IMR-90 (cell line): ENCODE results near the gene KIAA0825. TPM values are rescaled to one million over a fixed set of nuclear protein-coding genes. Genes with fewer than 3 reads are reported as not detected.

Experiments used
- ATAC-seq: fragments of 200-7000 bp; cut with Tn5 transposase; 2 replicates; pipeline ENCODE4 v1.9.1; 2020; ENCODE audit warnings: low read depth, mild to moderate bottlenecking, moderate library complexity
- BruUV-seq: library from RNA; stranded (reverse); fragments of 400-500 nt; replicated peaks from 2 replicates; lab custom pipeline; 2021; lab: Mats Ljungman, UMichigan
- CTCF ChIA-PET: fragments of 300-600 bp; formaldehyde crosslinking; extraction: SDS; loops from one replicate; lab custom pipeline; 2021; ENCODE audit warnings: antibody characterized with exemption; lab: Yijun Ruan, JAX
- POLR2A ChIA-PET: fragments of 300-600 bp; sonication (Branson Sonifier 250); formaldehyde crosslinking; loops from one replicate; lab custom pipeline; 2022; ENCODE audit warnings: antibody characterized with exemption; ENCODE audit not compliant: unreplicated experiment; lab: Charles Lee
- DNase-seq: peaks from one replicate; pipeline ENCODE4 v3.0.0; 2013
- H2AFZ ChIP-seq: replicated peaks from 2 replicates; pipeline ENCODE3; 2013; ENCODE audit warnings: low read length, mild to moderate bottlenecking; ENCODE audit not compliant: poor library complexity
- H2AK5ac ChIP-seq: 2 replicates; pipeline ENCODE4 v1.6.1; 2013; ENCODE audit warnings: low read depth, low read length, inconsistent platforms
- H2AK9ac ChIP-seq: replicated peaks from 2 replicates; pipeline ENCODE3; 2013; ENCODE audit warnings: mild to moderate bottlenecking, low read depth, low read length, moderate library complexity; ENCODE audit not compliant: poor library complexity
- H2BK120ac ChIP-seq: 2 replicates; pipeline ENCODE4 v1.6.1; 2013; ENCODE audit warnings: low read depth, low read length, inconsistent platforms
- H2BK15ac ChIP-seq: 3 replicates; pipeline ENCODE4 v1.6.1; 2013; ENCODE audit warnings: low read depth, low read length, inconsistent platforms
- H2BK20ac ChIP-seq: 2 replicates; pipeline ENCODE4 v1.6.1; 2013; ENCODE audit warnings: low read depth, mild to moderate bottlenecking, inconsistent platforms, low read length, moderate library complexity
- H2BK5ac ChIP-seq: 2 replicates; pipeline ENCODE4 v1.6.1; 2013; ENCODE audit warnings: mild to moderate bottlenecking, low read depth, low read length, inconsistent platforms; ENCODE audit not compliant: poor library complexity, severe bottlenecking
- H3K14ac ChIP-seq: replicated peaks from 2 replicates; pipeline ENCODE4 v1.6.1; 2013; ENCODE audit warnings: low read depth, low read length, inconsistent platforms
- H3K18ac ChIP-seq: 2 replicates; pipeline ENCODE4 v1.6.1; 2013; ENCODE audit warnings: low read depth, low read length, control low read depth
- H3K23ac ChIP-seq: 2 replicates; pipeline ENCODE4 v1.6.1; 2013; ENCODE audit warnings: low read depth, low read length, inconsistent platforms
- H3K27ac ChIP-seq: 2 replicates; pipeline ENCODE4 v1.5.1; 2013; ENCODE audit warnings: mild to moderate bottlenecking, control low read depth, low read length; ENCODE audit not compliant: insufficient read depth
- H3K27me3 ChIP-seq: 2 replicates; pipeline ENCODE4 v1.6.1; 2013; ENCODE audit warnings: low read length; ENCODE audit not compliant: control insufficient read depth, insufficient read depth
- H3K36me3 ChIP-seq: 2 replicates; pipeline ENCODE4 v1.6.1; 2013; ENCODE audit warnings: low read length, mixed read lengths; ENCODE audit not compliant: control insufficient read depth, insufficient read depth
- H3K4ac ChIP-seq: 2 replicates; pipeline ENCODE4 v1.6.1; 2013; ENCODE audit warnings: low read depth, low read length, inconsistent platforms
- H3K4me1 ChIP-seq: 2 replicates; pipeline ENCODE4 v1.6.1; 2013; ENCODE audit warnings: low read length, mixed read lengths; ENCODE audit not compliant: control insufficient read depth, insufficient read depth
- H3K4me2 ChIP-seq: 2 replicates; pipeline ENCODE4 v1.6.1; 2013; ENCODE audit warnings: low read depth, mild to moderate bottlenecking, control low read depth, low read length, moderate library complexity
- H3K4me3 ChIP-seq: 2 replicates; pipeline ENCODE4 v1.5.1; 2013; ENCODE audit warnings: low read depth, mild to moderate bottlenecking, control low read depth, low read length, moderate library complexity; ENCODE audit not compliant: insufficient read depth
- H3K56ac ChIP-seq: 2 replicates; pipeline ENCODE4 v1.6.1; 2013; ENCODE audit warnings: low read length, inconsistent platforms; ENCODE audit not compliant: insufficient read depth; ENCODE audit errors: extremely low read depth
- H3K79me1 ChIP-seq, 2 experiments: 2 replicates each; pipeline ENCODE4 v1.6.1; 2013; ENCODE audit warnings: low read length in 2 of 2, inconsistent platforms in 1 of 2, low read depth in 1 of 2
- H3K9ac ChIP-seq: 2 replicates; pipeline ENCODE4 v1.6.1; 2013; ENCODE audit warnings: low read depth, low read length, control low read depth
- H3K9me1 ChIP-seq: 2 replicates; pipeline ENCODE4 v1.6.1; 2013; ENCODE audit warnings: low read length, inconsistent platforms; ENCODE audit not compliant: insufficient read depth
- H3K9me3 ChIP-seq: 2 replicates; pipeline ENCODE4 v1.6.1; 2013; ENCODE audit warnings: low read length; ENCODE audit not compliant: control insufficient read depth, insufficient read depth
- H4K20me1 ChIP-seq: 2 replicates; pipeline ENCODE4 v1.6.1; 2013; ENCODE audit warnings: low read length, inconsistent platforms; ENCODE audit not compliant: insufficient read depth
- H4K5ac ChIP-seq: 2 replicates; pipeline ENCODE4 v1.6.1; 2013; ENCODE audit warnings: mild to moderate bottlenecking, low read depth, low read length, control low read depth
- H4K8ac ChIP-seq, 2 experiments: 2 replicates each; pipeline ENCODE4 v1.6.1; 2013; ENCODE audit warnings: low read depth in 2 of 2, low read length in 2 of 2, control low read depth in 1 of 2, inconsistent platforms in 1 of 2
- H4K91ac ChIP-seq: 2 replicates; pipeline ENCODE4 v1.6.1; 2013; ENCODE audit warnings: low read depth, low read length, inconsistent platforms; ENCODE audit not compliant: insufficient read depth
- BHLHE40 ChIP-seq: fragments of 150-350 bp; IDR thresholded peaks from 2 replicates; pipeline ENCODE4 v1.6.1; 2016; ENCODE audit warnings: mild to moderate bottlenecking, low read depth, low read length
- MAFK ChIP-seq: IDR thresholded peaks from 2 replicates; pipeline ENCODE4 v1.6.1; 2012; ENCODE audit warnings: low read depth, low read length, improper control_type of control experiment
- MXI1 ChIP-seq: IDR thresholded peaks from 2 replicates; pipeline ENCODE4 v1.6.1; 2012; ENCODE audit warnings: low read depth, mild to moderate bottlenecking, low read length, moderate library complexity, borderline replicate concordance
- RAD21 ChIP-seq: IDR thresholded peaks from 2 replicates; pipeline ENCODE4 v1.6.1; 2012; ENCODE audit warnings: low read length, improper control_type of control experiment
- RCOR1 ChIP-seq: IDR thresholded peaks from 2 replicates; pipeline ENCODE4 v1.6.1; 2012; ENCODE audit warnings: mild to moderate bottlenecking, low read length, improper control_type of control experiment; ENCODE audit not compliant: insufficient replicate concordance
- RFX5 ChIP-seq: IDR thresholded peaks from 2 replicates; pipeline ENCODE4 v1.8.0; 2012; ENCODE audit warnings: low read depth, mild to moderate bottlenecking, low read length, moderate library complexity
- USF2 ChIP-seq: fragments of 150-350 bp; IDR thresholded peaks from 2 replicates; pipeline ENCODE4 v1.6.1; 2017; ENCODE audit warnings: mild to moderate bottlenecking, antibody characterized with exemption, low read length, low read depth
- dilution Hi-C: fragments of 300-500 bp; cut with HindIII; formaldehyde crosslinking; loops from one replicate; pipeline ENCODE4 v1.14.3; 2018; ENCODE audit warnings: low sequenced_read_pairs; ENCODE audit not compliant: unreplicated experiment
- in situ Hi-C: fragments of 300-500 bp; cut with MboI; formaldehyde crosslinking; loops from 3 replicates; pipeline ENCODE4 v1.14.3; 2019; ENCODE audit warnings: low sequenced_read_pairs, inconsistent platforms, mixed read lengths
- intact Hi-C: fragments of 100-400 bp; cut with micrococcal nuclease; formaldehyde crosslinking; loops from 2 replicates; pipeline ENCODE4 v1.10.0; 2022
- polyA plus RNA-seq, 3 experiments: library from polyadenylated mRNA; depleted of rRNA; stranded (reverse); fragments of >200 nt; gene quantifications; 2 replicates each; pipeline ENCODE4 v1.2.3, GENCODE V29; 2012; ENCODE audit warnings: low replicate concordance in 1 of 3
- total RNA-seq: library from RNA; depleted of rRNA; stranded (reverse); fragments of >200 nt; gene quantifications from 2 replicates; pipeline ENCODE4 v1.2.3, GENCODE V29; 2012
- TF ChIP-seq, protein P1 (sequence below): conservative IDR thresholded peaks from 2 replicates; pipeline ENCODE4 v1.5.1; 2012; ENCODE audit warnings: mild to moderate bottlenecking, low read depth, low read length, improper control_type of control experiment

Gene KIAA0825
- total and polyA plus RNA-seq, 2 of the 4 experiments (the other 2 are of a cell fraction): 0.46 to 1.8 TPM

DNA sequence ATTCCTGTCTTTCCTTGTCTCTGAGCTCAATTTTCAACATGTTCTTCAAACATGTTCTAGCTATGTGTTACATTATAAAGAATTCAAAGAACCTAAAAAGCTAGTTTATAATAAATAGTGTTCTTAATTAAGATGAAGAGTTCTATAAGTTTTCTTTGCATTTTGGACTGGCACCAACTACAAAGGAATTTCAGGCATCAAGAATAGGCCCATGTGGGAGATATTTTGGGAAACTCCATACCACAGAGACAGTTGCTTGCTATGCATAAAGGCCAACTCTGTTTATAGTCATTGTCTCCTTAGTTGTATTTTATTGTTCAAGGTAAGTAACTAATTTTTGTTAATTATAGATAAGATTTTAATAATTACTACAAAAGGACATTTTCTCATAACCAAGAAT, 4.6 kb upstream of the KIAA0825 start:
- Histone ChIP-seq H3K9ac (no peak overlapping the region), H3K23ac (peak overlapping the region; percentile 45; the same call in 1 of the 2 replicates), H3K4ac (no peak overlapping the region), H3K18ac (no peak overlapping the region; the same call in 1 of the 2 replicates), H4K91ac (no peak overlapping the region), H3K9me3 (no peaks in the 10 kb centered on the region), H2AK5ac (no peak overlapping the region; the same call in 1 of the 2 replicates), H3K36me3 (no peaks in the 10 kb centered on the region), H3K4me3 (no peak overlapping the region), H2BK15ac (no peak overlapping the region), H2BK5ac (peak overlapping the region; percentile 48), H3K4me2 (no peak overlapping the region), H3K4me1 (peaks cover 2% of the 10 kb centered on the region; the same call in 1 of the 2 replicates), H4K5ac (no peak overlapping the region), H2AFZ (no peak overlapping the region), H3K79me1 (peaks cover 5 to 24% of the 10 kb centered on the region in 2 experiments; a peak in 3 of 4 replicates), H2BK20ac (no peak overlapping the region), H3K27me3 (no peaks in the 10 kb centered on the region), H3K56ac (no peak overlapping the region), H3K9me1 (0 out of 2 replicates have a peak, but pooled peaks cover 2% of the 10 kb centered on the region), H2BK120ac (peak overlapping the region; percentile 52; the same call in 1 of the 2 replicates), H4K8ac (no peak overlapping the region), H3K14ac (no peak overlapping the region; the same call in 1 of the 2 replicates), H2AK9ac (no peak overlapping the region), H4K20me1 (no peaks in the 10 kb centered on the region), H3K27ac (no peak overlapping the region)
- in situ Hi-C loops (no loop called here), intact Hi-C loops (no loop called here), dilution Hi-C loops (no loop called here)
- DNase-seq: no peak
- ChIA-PET CTCF (no interaction called here), POLR2A (no interaction called here)
- BruUV-seq: no TSS peak
- no peak for ATAC-seq
- TF ChIP-seq RAD21 (no peak), BHLHE40 (no peak), USF2 (no peak), RFX5 (no peak), RCOR1 (no peak), MAFK (no peak), MXI1 (no peak)
- TF ChIP-seq, protein P1, sequence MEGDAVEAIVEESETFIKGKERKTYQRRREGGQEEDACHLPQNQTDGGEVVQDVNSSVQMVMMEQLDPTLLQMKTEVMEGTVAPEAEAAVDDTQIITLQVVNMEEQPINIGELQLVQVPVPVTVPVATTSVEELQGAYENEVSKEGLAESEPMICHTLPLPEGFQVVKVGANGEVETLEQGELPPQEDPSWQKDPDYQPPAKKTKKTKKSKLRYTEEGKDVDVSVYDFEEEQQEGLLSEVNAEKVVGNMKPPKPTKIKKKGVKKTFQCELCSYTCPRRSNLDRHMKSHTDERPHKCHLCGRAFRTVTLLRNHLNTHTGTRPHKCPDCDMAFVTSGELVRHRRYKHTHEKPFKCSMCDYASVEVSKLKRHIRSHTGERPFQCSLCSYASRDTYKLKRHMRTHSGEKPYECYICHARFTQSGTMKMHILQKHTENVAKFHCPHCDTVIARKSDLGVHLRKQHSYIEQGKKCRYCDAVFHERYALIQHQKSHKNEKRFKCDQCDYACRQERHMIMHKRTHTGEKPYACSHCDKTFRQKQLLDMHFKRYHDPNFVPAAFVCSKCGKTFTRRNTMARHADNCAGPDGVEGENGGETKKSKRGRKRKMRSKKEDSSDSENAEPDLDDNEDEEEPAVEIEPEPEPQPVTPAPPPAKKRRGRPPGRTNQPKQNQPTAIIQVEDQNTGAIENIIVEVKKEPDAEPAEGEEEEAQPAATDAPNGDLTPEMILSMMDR: no peak
